ENCODE measurements around the gene GMNN.

GMNN gene

GRCh38 chr6:24807584-24807983 lies 32.8 kb downstream of the GMNN start:
- no peak for DNase-seq (ENCODE audit: low spot score)

GRCh38 chr6:24809728-24810127 lies 35.0 kb downstream of the GMNN start:
- no peak for DNase-seq (ENCODE audit: low spot score)

DNA sequence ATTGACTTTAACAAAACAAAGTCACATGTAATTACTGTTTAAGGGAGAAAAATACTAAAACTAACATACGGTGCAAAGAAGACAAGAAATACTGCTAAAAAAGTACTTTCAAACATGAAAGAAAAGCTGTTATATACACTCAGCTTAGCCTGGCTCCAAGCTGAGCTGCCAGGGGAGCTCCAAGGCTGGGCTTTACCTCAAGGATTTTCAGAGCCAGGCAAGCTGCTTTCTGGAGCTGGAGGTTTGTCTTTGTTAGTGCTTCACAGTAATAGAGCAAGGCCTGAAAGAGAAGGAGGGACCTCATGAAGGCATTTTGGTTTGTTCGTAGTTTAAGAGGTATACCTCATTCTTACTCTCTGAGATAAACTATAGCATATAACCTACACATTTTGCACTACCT lies 43.6 kb downstream of the GMNN start:
- DNase-seq (ENCODE audit: low spot score), result no peak

DNA sequence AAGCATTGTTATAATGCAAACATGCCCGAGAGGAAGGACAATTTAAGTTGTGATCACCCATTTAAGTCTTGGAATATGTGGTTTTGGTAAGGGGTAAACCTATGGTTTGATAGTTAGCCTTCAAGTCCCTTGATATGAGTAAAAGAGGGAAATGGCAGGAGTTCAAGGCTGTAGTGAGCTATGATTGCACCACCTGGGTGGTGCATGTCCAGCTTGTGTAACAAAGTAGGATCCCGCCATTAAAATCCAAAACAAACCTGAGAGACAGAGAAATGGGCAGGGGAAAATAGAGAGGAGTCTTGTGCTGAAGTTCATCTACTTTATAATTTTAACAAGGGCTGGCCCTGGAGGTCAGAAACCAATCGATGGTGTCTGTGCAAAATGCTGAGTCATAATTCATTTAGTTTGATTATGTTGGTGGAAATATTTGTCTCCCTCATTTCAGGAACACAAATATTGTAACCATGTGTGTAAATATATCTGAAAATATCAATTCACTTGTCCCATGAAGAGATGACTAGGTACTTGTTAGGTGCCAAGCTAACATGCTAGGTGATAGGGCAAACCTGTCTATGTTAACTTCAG lies 47.2 kb downstream of the GMNN start:
- no peak for DNase-seq (ENCODE audit: low spot score)

DNA sequence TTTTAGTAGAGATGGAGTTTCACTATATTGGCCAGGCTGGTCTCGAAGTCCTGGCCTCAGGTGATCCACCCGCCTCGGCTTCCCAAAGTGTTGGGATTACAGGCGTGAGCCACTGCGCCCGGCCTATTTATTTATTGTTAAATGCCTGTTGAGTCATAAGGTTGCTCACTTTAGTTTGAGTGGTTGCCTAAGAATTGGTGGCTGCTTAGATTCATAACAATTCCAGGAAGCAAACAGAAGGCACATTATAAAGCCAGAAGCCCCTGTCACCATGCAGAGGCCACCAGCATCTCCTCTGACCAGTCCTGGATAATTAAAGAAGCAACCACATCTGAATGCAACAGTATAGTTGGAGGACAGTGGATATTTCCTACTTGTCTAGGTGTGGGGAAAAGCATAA lies 48.0 kb downstream of the GMNN start:
- no peak for DNase-seq (ENCODE audit: low spot score)

GRCh38 chr6:24823185-24823584 lies 48.4 kb downstream of the GMNN start:
- no peak for DNase-seq (ENCODE audit: low spot score)

DNA sequence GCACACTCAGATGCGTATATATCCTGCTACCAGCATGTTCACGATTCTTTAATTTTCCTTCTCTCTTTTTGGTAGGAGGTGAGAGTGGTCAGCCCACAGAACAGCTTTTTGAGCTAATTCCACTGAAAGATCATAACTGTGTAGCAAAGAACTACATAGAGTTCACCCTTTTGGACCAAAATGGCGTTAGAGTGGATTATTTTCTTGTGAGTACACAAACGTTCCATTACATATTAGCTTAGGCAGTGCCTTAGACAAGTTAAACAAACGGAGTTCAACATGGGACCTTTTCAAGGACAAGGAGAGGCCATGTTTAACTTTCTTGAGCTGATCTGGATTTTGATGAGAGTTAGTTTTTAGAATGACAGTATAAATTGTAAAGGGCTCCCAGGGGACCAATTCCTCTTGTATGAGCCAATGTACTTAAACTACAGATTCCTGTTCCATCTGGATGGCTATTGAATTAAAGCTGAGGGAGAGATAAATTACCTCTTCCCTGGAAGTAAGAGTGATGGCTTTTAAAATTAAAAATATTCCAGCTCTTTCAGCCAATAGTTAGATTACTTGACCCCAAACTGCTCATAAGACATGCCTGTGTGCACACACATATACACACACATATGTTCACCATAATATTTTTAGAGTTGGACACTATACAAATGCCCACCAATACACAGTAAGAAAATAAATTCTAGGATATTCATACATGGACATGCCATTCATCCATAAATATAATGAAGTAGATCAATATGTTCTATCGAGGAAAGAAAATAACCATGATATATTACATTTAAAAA lies 49.6 kb downstream of the GMNN start:
- DNase-seq (ENCODE audit: low spot score), result no peak

DNA sequence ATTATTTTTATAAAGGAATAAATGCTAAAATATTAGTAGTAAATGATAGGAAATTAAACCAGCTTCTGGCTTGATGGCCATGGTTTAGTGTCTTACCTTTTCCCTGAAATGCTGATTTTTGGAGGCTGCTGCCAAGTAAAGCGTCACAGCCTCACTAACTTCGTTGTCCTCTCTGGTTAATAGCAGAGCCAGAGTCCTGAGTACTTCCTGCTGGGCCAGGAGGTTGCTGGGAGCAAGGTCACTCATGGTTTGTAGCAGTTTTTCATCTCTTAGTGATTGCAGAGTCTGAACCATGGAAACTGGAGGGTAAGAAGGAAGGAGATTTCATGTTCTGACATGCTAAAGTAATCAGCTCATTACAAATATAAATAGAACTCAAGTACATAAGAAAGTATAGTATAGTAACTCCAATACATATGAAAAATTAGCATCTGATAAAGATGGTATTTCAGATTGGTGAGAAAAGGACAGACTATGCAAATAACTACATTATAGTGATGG lies 50.4 kb downstream of the GMNN start:
- DNase-seq (ENCODE audit: low spot score), result no peak

- DNase-seq (ENCODE audit: low spot score), result no peak
Observed at GRCh38 chr6:24827162-24827561, 52.4 kb downstream of the GMNN start.

DNA sequence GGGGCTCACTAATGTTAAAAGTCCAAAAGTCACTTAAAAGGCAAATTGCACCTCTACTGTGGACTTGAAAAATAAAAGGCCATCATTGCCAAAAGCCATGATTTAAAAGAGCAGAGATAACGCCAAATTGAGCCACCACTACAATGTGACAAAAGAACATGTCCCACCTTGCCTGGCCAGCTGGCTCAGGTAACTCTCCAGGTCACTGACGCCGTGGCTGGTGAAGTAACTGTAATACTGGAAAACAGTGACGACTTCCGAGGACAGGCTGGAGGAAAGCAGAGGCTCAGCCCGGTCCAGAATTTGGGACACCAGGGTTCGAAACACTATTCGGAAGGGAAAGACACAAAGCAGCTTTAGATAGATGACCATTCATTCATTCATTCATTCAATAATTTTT lies 53.2 kb downstream of the GMNN start:
- no peak for DNase-seq (ENCODE audit: low spot score)

DNA sequence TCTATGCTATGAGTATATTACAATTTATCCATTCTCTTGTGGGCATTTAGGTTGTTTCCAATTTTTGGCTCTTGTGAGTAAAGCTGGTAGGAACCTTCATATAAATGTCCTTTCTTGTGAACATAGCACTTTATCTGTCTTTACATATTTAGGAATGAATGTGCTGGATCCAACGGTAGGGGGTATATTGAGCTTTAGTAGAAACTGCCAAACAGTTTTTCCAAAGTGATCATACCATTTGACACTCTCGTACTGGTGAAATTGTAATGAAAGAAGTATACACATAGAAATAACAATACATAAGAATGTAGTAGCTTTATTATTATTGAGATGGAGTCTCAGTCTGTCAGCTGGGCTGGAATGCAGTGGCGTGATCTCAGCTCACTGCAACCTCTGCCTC lies 54.9 kb downstream of the GMNN start:
- DNase-seq (ENCODE audit: low spot score), result no peak

GRCh38 chr6:24831771-24832716 lies 57.3 kb downstream of the GMNN start:
- DNase-seq (ENCODE audit: low spot score), result no peak

GRCh38 chr6:24832794-24833193 lies 58.1 kb downstream of the GMNN start:
- no peak for DNase-seq (ENCODE audit: low spot score)

DNA sequence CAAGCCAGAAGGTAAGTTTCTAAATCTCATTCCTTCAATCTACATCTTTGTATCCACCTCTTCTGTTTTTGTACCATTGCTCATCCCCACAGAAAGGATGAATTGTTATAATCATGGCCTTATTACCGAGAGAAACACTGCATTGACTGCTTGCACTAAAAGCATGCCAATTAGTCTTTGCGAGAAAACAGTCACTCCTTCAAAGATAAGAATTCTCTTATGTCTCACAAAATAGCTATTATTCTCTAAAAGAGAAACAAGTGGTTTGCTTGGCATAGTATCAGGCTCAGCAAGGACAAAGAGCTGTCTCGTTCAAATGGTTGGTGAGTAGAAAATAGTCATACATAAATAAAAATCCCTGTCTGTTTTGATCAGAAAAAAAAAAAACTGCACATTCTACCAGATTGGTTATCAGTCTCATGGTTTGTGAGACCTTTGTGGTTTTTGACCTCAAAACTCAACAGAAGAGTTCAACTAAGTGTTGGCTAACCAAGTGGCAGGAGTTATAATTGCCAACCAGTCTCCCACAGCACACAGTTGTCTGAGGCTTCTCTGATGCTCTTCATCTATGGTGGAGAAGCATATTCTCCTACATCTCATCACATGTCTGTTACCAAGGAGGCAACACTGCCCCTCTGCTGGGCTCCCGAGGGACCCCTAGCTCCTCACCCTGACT lies 59.1 kb downstream of the GMNN start:
- no peak for DNase-seq (ENCODE audit: low spot score)
